GM06990 (cell line): ENCODE data around the gene CXCR4.

ENCODE experiments used
- DNase-seq: peaks from one replicate; pipeline ENCODE4 v3.0.0-alpha.2; 2011; ENCODE audit not compliant: insufficient read length; ENCODE audit errors: extremely low read depth
- H3K27me3 ChIP-seq: replicated peaks from 2 replicates; pipeline ENCODE4 v1.6.0; 2011; ENCODE audit warnings: low read length; ENCODE audit not compliant: control insufficient read depth, insufficient read depth
- H3K36me3 ChIP-seq: 2 replicates; pipeline ENCODE4 v1.5.1; 2011; ENCODE audit warnings: low read length; ENCODE audit not compliant: control insufficient read depth, insufficient read depth
- H3K4me3 ChIP-seq: replicated peaks from 2 replicates; pipeline ENCODE4 v1.5.1; 2011; ENCODE audit warnings: low read depth, mild to moderate bottlenecking, control low read depth, low read length
- TF ChIP-seq, protein P1 (sequence below): IDR thresholded peaks from 2 replicates; pipeline ENCODE4 v1.5.1; 2011; ENCODE audit warnings: low read length, control low read depth, mild to moderate bottlenecking, inconsistent platforms; ENCODE audit not compliant: insufficient read depth, poor library complexity, severe bottlenecking

Gene CXCR4

DNA sequence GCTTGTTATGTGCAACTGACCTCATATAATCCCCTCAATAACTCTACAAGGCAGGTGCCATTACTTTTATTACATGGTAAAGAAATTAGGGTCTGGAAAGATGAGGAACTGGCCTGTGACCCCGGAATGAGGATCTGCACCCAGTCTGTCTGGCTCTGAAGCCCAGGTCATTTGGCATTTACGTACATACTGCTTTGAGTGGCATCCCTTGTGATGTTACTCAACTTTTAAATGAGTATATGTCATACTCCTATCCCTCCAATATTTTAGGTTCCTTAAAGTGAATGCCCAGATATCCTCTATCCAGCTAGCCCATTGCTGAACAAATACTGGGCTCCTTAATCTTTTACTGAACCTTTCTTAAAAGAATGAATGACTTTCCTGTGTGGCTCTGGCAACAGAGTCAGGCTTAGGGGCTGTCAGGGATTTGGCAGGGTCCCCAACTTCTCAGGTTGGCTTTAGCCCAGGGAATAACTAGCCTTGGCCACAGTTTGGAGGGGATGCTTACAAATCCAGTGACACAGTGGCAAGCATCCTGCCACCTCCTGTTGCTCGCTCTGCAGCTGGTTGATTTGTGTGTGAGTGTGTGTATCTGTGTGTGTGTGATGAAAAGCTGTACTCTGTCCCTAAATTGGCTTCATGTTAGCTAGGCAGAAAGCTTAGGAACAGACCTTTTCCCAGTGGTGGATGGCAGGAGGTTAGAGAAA, 3.4 kb upstream of the CXCR4 start:
- Histone ChIP-seq H3K27me3 (no peaks in the 10 kb centered on the region; the same call in 1 of the 2 replicates), H3K36me3 (no peaks in the 10 kb centered on the region), H3K4me3 (no peak overlapping the region)
- TF ChIP-seq, protein P1, sequence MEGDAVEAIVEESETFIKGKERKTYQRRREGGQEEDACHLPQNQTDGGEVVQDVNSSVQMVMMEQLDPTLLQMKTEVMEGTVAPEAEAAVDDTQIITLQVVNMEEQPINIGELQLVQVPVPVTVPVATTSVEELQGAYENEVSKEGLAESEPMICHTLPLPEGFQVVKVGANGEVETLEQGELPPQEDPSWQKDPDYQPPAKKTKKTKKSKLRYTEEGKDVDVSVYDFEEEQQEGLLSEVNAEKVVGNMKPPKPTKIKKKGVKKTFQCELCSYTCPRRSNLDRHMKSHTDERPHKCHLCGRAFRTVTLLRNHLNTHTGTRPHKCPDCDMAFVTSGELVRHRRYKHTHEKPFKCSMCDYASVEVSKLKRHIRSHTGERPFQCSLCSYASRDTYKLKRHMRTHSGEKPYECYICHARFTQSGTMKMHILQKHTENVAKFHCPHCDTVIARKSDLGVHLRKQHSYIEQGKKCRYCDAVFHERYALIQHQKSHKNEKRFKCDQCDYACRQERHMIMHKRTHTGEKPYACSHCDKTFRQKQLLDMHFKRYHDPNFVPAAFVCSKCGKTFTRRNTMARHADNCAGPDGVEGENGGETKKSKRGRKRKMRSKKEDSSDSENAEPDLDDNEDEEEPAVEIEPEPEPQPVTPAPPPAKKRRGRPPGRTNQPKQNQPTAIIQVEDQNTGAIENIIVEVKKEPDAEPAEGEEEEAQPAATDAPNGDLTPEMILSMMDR, result no peak
- DNase-seq, result no peak

DNA sequence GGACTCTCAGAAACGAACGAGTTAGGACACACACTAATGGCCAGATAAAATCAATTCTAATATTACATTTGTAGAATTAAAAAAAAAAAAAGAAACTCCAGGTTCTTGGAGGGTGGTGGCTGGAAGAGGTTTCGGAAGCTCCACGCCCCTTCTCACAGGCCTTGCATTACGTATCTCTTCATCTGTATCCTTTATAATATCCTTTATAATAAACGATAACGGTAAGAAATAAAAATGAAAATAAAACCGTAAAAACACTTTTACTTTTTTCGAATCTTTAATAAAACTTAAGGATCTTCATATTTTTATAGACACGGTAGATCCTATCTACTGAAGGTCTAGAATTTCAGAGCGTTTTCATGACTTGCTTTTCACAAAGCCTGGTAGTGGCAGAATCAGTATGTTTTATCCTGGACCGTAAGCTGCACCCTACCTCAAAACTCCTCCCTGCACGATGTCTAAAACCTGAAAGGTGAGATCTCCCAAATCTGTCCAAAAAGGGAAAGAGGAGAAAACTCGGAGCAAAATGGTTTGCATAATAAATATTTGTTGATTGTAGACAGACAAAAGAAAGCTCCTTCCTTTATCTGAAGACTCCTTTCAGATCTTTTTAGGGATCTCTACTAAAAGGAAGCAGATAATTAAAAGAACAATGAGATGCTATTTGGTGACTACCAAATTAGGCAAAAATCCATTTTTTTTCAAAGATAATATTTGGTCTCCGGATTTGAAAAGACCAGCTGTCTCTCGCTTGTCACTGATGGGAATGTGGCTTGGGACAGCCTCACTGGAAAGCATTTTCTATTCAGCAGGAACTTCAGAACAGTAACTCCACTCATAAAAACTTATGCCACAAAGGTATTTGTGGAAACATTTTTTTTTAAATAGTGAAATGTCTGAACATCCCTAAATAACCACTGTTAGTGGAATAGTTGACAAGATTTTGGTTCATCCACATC, 2.0 kb upstream of the CXCR4 start:
- no peaks in the 10 kb centered on the region; the same call in 1 of the 2 replicates for H3K27me3 ChIP-seq
- TF ChIP-seq, protein P1, result no peak
- H3K36me3 ChIP-seq, result peaks cover under 1% of the 10 kb centered on the region; the same call in 1 of the 2 replicates
- H3K4me3 ChIP-seq, result no peak overlapping the region
- no peak for DNase-seq

DNA sequence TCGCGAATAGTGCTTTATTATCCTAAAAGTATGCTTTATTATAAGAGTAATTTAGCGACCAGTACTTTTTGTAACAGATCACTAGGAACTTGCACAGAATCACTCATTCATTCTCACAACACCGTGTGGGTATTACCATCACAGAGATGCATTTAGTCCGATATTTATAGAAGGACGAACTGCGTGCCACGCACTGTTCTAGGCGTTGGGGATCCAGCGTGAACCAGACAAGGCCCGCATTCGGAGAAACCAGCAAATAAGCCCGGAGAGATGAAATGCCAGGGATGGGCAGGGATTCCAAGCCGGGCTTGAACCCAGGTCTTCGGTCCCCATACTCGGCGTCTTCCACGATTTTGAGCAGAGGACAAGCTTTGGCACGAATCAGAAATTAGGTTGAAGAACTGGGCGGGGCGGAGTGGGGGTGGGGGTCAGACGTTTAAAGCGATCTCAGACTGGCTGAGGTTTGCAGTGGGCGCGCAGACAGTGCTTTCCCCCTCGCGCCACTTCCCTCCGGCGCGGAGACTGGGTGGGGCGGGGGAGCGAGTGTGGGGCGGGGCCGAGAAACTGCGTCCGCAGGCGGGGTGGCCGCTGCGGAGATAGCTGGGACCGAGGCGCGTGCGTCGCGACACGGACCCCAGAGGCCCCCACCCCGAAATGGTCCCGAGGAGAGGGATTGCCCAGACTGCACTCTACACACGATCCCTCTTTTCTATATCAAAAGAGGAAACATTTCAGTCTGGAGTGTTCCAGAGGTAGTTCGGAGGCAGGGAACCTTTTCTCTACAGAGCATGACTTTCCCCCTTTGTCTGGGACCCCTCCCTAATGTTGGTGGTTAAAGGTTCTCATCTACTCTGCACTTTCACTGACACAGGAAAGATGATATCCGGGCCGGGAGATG, 1.1 kb upstream of the CXCR4 start:
- Histone ChIP-seq H3K4me3 (peak overlapping the region; percentile 56), H3K27me3 (no peaks in the 10 kb centered on the region; the same call in 1 of the 2 replicates), H3K36me3 (peaks cover 2% of the 10 kb centered on the region; the same call in 1 of the 2 replicates)
- TF ChIP-seq, protein P1, result no peak
- peak; percentile 67 for DNase-seq

DNA sequence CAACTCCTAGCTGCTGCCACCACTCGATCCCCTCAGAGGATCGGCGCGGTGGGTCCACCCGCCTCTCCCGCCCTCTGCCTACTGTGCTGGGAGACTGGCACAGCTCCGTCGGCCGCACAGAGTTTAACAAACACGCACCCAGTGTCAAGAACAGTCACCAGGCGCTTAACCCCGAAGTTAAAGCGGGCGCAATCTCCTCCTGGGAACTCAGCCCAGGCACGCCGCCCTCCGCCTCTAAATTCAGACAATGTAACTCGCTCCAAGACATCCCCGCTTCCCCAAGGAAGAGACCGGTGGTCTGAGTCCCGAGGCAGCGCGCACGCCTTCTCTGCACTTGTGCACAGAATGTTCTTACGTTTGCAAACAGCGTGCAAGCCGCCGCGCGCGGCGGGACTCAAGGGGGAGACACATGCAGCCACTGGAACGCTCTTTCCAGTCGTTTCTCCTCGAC, 533 bp downstream of the CXCR4 start:
- TF ChIP-seq, protein P1, result peak; percentile 23
- DNase-seq, result no peak
- peaks cover 2% of the 10 kb centered on the region; the same call in 1 of the 2 replicates for H3K36me3 ChIP-seq
- no peaks in the 10 kb centered on the region; the same call in 1 of the 2 replicates for H3K27me3 ChIP-seq
- H3K4me3 ChIP-seq, result peak overlapping the region; percentile 64

DNA sequence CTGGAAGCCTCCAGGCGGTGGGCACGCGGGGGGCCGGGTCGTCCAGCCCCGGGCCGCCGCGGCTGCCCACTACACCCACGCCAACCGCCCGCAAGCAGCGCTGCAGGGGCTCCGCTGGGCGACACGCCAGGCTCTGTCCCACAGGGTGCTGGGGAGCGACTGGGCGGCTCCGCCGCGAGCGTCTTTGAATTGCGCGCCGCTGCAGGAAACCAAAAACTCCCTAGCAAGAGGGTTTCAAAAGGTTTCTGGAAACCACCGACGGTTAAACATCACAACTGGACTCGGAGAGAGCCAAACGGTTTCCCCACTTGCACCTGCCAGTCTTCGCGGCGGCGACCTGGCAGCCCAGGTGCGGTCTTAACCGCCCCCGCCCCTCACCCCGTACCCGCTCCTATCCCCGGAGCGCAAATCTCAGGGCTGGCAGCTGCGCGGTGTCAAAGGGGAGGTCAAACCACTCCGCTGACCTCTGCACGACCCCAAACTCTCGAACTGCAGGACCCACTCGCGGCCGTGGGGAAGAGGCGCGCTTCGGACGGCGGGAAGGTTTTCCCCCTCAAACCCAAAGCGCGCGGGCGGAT, 1.0 kb downstream of the CXCR4 start:
- Histone ChIP-seq H3K36me3 (peaks cover 2% of the 10 kb centered on the region; the same call in 1 of the 2 replicates), H3K27me3 (no peaks in the 10 kb centered on the region; the same call in 1 of the 2 replicates), H3K4me3 (peak overlapping the region; percentile 64)
- peak; percentile 82 for DNase-seq
- TF ChIP-seq, protein P1, result no peak
